ENCODE measurements around the gene SCN8A.

The SCN8A gene

DNA sequence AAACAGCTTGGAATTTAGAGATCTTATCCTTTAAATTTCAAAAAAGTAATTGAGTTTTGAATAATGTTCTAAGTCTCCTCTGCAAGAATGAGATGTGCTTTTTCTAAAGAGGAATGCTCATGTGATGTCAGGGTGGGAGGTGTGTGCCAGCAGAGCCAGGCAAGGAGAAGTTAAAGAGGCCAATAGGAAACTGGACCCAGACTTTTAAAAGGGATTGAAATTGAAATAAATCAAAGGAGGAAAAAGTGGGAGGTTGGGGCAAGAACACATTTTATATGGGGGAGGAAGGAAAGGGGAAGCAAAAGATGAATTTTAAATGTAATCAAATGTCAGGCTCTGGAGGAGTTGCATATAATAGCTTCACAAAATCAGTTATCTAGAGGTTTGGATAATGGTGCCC is 131.4 kb downstream of the SCN8A start:
- DNase-seq: no peak

DNA sequence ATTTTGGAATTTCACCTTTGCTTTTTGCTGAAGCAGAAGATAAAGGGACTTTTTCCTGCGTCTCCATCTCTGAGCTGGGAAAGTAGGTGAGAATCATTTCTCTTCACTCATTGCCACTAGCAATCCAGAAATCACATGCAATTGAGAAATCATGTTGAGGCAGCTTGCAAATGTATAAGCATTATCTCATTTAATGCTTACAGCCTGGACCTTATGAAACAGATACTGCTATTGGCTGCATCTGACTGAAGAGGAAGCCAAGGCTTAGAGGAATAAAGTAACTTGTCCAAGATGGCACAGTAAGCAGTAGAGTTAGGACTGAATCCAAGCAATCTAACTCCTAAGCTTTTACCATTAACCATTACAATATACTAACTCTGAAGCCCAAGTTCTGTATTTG is 135.1 kb downstream of the SCN8A start:
- no peak for DNase-seq

DNA sequence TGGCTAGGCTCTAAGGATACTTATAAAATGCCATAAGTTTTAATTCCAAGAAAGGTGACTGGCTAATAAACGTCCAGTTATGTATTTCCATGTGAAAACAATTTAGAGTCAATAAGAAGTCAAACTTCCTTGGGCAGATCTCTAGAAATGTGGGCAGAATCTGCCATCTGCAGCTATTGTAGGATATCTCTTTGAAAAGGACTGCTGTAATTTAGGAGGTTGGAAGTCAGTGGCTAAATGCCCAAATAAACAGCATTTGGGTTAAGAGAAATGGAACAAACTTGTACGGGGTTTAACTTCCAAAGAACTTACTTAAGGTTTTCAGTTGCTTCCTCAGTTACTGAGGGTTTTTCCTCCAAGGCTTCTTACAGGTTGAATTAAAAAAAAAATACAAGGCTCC is 135.9 kb downstream of the SCN8A start:
- DNase-seq: no peak

DNA sequence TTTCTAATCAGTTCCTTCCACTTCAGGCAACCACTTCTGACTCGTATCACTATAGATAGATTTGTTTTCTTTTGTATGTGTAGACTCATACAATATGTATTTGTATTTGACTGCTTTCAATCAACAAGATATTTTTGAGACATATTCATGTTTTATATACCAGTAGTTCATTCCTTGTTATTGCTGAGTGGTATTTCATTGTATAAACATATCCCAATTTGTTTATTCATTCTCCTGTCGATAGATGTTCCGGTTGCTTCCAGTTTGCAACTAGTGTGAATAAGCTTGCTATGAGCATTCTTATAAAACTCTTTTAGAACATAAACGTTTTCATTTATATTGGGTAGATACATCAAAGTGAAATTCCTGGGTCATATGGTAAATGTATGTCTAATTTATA is 138.3 kb downstream of the SCN8A start:
- DNase-seq: no peak

DNA sequence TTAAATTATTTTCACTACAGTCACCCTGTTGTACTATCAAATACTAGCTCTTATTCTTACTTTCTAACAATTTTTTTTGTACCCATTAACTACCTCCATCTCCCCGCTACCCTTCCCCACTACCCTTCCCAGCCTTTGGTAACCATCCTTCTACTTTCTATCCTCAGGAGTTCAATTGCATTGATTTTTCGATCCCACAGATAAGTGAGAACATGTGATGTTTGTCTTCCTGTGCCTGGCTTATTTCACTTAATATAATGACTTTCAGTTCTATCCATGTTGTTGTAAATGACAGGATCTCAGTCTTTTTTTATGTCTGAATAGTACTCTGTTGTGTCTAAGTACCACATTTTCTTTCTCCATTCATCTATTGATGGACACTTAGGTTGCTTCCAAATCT is 139.7 kb downstream of the SCN8A start:
- no peak for DNase-seq

DNA sequence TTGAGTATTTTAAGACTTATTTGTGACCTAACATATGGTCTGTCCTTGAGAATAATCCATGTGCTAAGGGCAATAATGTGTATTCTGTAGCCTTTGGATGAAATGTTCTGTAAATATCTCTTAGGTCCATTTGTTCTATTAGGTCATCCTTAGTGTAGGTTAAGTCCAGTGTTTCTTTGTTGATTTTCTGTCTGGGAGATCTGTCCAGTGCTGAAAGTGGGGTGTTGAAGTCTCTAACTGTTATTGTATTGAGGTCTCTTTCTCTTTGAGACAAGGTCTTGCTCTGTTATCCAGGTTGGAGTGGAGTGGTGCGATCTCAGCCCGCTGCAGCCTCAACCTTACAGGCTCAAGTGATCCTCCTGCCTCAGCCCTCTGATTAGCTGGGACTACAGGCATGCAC is 149.5 kb downstream of the SCN8A start:
- no peak for DNase-seq

DNA sequence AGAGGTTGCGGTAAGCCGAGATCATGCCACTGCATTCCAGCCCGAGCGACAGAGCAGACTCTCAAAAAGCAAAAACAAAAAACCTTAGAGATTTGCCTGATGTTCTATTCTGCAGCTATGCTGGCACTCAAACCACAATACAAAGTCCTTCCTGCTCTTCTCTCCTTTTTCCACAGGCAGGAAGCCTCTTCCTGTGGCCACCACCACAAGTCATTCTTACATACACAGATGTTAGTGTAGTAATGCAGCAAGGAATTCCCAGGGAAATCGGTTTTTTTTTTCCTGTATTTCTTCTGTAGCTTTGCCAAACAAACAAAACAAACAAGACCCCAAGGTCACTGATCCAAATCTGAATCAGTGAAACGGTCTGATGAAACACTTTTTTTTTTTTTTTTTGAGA is 153.2 kb downstream of the SCN8A start:
- no peak for DNase-seq

DNA sequence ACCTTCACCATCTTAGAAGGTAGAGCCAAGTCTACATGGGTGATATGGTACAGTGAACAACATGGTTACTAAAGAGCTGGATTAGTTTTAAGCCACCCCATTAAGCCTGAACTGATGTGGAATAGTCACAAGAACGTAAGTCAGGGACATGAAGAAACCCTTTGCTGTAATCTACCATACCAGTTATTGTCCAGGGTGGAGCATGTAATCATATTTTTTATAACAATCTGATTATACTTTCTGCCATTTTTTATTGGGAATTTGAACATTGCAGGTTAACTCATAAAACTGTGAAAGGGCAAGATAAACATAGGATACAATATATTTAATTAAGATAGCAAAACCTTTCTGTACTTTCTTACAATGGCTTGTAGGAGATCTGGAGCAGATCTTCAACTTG is 153.9 kb downstream of the SCN8A start:
- DNase-seq: no peak

DNA sequence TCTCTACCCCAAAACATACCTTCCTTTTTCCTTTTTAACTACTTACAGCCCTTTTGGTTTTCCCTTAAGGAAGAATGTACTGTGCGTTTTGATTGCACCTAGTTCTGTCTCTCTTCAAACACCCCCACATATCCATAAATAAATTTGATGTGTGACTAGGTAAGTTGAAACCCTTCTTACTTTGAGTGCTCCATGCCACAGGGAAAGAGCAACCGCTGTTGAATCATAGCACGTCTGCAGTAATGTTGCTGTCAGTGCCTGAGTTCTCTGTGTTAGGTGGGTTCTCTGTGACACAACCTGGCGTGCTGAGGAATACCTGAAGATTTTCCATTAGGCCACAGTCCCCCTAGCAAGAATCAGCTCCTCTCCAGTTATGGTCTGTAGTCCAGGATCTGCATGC is 155.4 kb downstream of the SCN8A start:
- no peak for DNase-seq

DNA sequence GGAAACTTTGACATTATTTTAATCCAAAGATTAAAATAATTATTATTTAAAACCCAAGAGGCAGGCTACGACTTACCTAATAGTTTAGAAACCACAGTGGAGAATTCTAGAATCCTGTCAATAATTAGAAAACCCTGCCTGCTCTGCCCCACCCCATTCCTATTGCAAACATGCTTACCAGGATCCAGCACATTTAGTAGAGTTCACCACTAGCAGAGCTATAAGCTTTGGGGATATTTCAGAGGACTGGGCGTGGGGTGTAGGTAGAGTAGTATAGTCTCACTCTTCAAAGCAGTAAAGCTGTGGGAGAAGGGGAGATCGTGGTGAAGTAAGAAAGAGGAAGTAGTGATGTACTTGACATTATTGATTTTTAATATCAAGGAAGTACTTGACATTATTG is 157.2 kb downstream of the SCN8A start:
- DNase-seq: no peak

DNA sequence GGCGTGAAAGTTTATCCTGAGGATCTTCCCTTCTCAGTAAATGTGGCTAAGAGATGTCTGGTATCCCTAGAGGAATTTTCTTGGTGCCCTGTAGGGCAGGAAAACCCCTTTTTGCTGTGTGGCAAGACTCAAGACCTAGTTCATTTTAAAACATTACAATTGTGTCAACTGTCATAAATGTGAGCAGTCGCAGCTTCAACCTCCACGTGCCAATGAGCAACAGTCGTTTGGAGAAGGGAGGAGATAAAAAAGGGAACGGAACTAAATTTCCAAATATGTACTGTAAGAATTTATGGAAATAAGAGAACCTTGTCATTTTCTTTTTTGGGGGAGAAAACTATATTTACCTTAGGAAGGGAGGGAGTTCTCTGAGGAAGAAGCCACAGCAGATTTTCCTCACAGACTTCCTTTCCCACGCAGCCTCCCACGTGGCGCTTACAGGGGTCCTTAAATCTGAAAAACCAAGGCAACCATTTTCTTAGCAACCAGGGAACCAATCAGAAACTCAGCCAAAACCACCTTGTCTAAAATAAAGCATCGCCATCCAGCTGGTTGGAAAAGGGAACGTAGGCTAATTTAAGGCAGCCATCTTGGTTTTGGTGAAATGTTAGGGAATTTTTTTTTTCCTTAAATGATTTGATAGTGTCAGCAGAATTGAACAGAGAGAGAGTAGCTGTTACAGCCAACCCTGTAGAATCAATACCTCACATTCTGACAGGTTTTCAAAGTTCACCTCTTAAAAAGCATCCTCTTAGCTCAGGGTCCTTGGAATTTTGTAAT is 158.4 kb downstream of the SCN8A start:
- DNase-seq: no peak

DNA sequence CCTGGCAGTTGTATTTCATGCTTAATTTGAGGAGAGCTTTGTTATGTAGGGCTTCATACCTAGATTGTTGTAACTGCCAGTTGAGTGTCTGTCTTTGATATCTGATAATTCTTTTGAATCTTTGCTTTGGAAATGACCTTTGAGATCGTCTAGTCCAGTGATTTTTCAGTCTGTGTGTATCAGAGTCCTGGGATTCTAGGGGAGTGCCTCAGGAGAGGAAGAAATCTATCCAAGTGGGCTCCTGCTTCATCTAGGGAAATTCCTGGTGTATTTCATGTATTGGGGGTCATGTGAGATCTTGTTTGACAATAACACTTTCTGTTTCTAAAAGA is 158.9 kb downstream of the SCN8A start:
- DNase-seq: no peak

DNA sequence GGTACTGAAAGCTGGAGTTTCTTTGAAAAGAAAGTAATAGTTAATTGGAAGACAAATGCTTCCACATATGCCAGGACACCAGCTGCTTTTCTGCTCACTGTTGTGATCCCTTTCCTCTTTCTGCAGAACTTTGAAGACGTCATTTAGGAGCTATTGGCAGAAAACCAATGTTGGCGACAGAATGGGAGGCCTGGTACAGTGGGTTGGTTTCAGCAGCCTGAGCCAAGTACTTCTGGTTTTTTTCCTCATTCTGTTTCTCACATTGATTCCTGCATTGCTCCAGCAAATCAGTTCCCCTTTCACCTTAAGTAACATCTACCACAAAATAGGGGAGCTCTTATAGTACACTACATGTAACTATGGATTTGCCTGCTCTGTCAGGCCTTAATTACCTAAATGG is 160.6 kb downstream of the SCN8A start:
- DNase-seq: no peak

DNA sequence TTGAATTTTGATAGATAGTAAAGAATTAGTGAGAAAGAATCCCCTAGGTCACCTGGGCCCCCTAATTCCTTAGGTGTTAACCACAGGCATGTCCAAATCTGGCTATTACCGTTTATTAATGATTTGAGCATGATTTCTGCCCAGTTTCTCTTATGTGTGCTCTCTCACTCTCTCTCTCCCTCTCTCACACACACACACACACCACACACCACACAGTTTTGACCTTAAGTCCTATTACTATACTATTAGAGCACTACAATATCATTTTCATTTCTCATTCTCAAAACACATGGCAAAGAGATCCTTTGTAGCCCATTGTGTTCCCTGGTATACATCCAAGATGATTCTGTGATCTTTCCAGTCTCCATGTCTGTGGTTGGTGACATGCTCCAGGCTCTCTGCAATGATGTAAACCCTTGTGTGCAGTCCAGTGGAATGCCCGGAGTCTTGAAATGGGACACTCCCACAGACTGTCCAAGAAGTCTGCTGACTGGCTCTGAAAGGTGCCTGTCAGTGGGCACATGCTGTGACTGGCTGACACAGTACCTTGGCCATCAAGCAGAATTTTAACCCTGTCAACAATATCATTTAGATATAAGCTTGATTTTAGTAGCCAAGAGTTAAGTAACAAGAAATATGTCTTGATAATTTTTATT is 161.3 kb downstream of the SCN8A start:
- no peak for DNase-seq

DNA sequence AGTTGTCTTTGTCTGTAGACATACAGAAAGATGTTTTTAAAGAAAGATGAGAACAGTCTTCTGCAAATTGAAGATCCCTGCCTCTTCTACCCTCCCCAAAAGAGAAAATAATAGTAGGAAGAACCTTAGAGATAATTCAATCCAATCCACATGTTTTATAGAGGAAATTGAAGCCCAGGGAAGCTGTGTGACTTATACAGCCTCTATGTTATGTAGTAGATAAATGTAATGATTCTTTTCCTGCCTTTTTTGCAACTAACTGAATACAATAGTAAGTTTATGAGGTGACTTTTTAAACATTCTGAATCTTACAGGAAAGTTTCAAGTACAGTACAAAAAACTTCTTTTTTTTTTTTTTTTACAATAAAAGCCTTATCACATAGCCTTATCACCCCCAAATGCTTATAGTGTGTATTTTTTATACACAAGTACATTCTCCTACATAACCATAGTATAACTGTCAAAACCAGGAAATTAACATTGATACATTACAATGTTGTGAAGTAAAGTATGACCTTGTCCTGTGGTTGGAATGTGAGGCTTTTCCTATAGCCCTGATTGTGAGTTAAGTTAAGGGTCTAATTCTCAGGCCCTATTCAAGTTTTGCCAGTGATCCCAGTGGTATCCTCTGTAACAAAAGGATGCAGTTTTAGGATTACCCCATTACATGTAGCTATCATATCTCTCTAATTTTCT is 163.1 kb downstream of the SCN8A start:
- no peak for DNase-seq

DNA sequence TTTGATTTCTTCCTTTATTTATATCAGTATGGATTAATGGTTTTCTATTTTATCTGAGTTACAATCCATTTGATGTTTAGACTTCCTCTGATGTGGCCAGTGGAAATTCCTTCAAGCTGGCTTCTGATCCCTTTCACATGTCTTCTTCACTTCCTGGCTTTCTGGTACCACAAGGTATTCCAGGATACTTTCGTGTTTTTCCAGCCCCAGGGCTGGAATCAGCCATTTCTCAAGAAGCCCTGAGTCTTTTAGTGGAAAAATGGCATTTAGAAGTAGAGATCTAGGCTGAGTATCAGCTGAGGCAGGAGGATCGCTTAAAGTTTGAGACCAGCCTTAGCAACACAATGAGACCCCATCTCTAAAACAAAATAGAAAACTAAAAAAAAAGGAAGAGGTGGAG is 164.2 kb downstream of the SCN8A start:
- no peak for DNase-seq

DNA sequence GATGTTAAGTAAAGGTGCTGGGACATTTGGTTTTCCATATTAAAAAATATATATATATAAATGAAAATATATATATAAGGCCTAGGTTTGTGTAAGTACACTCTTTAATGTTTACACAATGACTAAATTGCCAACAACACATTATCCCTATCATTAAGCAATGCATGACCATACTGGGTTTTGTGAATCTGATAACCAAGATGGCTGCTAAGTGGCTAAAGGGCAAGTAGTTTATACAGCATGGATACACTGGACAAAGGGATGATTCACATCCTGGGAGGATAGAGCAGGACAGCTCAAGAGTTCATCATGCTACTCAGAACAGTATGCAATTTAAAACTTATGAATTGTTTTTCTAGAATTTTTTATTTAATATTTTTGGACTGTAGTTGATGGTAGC is 168.1 kb downstream of the SCN8A start:
- no peak for DNase-seq

DNA sequence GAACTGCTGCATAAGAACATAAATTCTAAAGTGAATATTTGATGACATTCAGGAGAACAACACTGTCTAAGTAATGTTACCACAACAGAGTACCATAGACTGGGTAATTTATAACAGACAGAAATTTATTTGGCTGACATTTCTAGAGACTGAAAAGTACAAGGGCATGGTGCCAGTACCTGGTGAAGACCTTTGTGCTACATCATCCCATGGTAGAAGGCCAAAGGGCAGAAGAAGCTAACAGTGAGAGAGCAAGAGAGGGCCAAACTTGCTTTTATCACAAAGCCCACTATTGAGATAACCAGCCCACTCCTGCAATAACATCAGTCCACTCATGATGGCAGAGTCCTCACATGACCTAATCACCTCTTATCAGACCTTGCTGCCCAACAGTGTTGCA is 168.7 kb downstream of the SCN8A start:
- no peak for DNase-seq

DNA sequence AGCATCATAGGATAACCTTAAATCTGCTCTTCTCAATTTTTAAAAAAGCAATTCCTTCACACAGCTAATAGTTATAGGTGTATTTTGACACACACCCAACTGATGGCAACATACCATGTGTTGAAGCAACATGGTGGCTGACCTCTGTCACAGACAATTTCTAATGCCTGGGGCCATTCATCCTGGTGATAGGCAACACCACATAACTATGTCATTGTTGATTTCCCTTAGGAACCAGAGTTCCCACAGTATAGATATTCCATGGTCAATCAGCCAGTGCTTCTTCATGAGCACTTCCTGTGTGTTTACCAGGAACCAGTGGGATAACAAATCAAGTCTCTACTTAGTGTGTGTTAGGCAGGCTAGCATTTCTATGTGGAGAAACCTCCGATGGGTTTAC is 169.2 kb downstream of the SCN8A start:
- no peak for DNase-seq

DNA sequence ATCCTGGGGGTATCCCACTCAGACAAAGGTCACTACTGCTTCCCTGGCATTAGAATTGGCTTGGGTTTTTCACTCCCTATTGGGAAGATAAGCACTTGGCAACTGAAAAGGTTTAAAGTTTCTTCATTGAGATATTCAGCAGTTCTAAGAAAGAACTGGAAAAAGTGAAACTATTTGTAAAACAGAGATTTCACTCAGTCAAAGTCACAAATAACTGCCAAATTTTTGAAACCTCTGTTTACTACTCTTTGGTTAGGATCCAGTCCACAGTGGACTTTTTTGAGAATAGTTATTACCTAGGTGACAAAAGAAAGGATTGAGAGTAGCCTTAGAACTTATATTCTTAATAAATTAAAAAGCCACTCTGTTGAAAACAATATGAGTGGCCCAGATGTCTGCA is 172.7 kb downstream of the SCN8A start:
- no peak for DNase-seq

DNA sequence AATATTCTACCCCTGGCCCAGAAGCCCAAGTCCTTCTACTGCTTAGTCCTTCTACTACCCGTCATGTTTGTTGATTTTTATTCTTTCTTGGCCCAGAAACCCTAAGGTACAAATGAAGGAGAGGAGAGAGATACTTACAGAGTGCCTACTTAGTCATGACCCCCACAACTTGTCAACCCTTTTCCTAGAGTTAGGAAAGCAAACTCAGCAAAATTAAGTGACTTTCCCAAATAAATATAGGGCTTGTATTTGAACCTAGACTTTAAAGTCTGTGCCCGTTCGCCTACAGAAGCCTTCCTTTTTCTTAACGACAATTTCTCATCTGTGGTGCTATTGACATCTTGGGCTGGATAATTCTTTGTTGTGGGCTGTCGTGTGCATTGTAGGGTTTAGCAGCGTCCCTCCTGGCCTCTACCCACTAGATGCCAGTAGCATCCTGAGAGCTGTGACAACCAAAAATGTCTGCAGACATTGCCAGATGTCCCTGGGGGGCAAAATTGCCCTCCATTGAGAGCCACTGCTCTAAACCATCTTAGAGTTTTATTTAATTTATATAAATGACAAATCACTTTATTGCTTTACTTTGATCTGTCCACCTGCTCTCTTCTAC is 175.1 kb downstream of the SCN8A start:
- no peak for DNase-seq

DNA sequence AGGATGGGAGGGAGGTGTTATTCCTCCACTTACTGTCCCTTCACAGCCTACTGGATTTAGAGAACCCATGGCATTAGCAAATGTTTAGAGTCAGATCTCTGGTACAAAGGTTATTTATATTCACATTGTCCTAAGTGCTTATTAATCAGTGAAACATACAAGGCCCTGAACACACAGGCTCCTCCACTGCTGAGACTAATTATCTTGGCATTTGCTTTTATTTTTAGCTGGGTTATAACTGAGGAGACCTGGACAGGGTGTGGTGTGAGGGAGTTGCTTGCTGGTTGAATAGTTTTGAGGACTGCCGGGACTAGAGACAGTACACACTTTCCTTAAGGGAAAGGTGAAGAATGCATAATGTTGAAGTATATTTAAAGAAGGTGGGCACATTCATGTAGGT is 180.0 kb downstream of the SCN8A start:
- DNase-seq: no peak

DNA sequence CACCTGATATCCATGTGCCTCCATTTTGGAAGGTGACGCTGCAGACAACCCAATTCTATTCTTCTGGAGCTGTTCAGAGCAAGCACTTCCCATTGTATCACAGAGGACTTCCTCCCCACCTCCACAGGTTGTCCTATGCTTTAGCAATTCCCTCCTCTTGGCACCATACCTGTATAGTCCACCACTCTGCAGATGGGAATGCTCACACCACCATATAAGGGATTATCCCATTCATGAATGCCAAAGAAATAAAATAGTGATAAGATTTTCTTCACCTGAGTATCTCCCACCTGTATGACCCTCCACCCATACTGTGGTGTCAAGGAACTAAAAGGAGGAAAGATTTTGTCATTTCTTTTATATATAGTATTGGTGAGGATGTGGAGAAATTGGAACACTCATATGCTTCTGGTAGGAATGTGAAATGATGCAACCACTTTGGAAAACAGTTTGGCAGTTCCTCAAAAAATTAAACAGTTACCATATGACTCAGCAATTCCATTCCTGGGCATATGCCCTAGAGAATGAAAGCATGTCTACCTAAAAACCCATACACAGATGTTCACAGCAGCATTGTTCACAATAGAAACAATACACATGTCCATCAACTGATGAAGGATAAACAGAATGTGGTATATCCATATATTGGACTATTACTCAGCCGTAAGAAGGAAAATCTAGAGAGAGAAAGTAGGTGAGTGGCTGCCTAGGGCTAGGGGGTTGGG is 182.3 kb downstream of the SCN8A start:
- DNase-seq: no peak
